Upper lobe of right lung (tissue), 1 donor: Measurements from ENCODE around the gene TIMP3. TPM values are rescaled to one million over a fixed set of nuclear protein-coding genes. Genes with fewer than 3 reads are reported as not detected.

Experiments used
- ATAC-seq: fragments of 200-7000 bp; cut with Tn5 transposase; one replicate; pipeline ENCODE4 v1.9.1; 2020; ENCODE audit warnings: mild to moderate bottlenecking, moderate library complexity
- DNase-seq: peaks from one replicate; pipeline ENCODE4 v3.0.0-alpha.2; 2020
- H3K27ac ChIP-seq: fragments of 200-600 bp; one replicate; pipeline ENCODE4 v1.8.0; 2022
- H3K27me3 ChIP-seq: fragments of 200-600 bp; one replicate; pipeline ENCODE4 v1.8.0; 2022; ENCODE audit warnings: mild to moderate bottlenecking
- H3K36me3 ChIP-seq: fragments of 200-600 bp; one replicate; pipeline ENCODE4 v1.8.0; 2022
- H3K4me1 ChIP-seq: fragments of 200-600 bp; one replicate; pipeline ENCODE4 v1.8.0; 2022
- H3K4me3 ChIP-seq: fragments of 200-600 bp; one replicate; pipeline ENCODE4 v1.8.0; 2022; ENCODE audit warnings: mild to moderate bottlenecking
- H3K9me3 ChIP-seq: fragments of 200-600 bp; one replicate; pipeline ENCODE4 v1.8.0; 2022
- intact Hi-C: fragments of 100-400 bp; cut with DNase I; formaldehyde crosslinking; loops from one replicate; pipeline ENCODE4 v1.11.0; 2022
- total RNA-seq: library from RNA; stranded (reverse); fragmentation: NEBNext Ultra II Directional; extraction: Animal tissue kit (Norgen Biotek cat#: 25700); gene quantifications from one replicate; pipeline ENCODE4 v1.2.1, GENCODE V29; 2021
- TF ChIP-seq, protein P1 (sequence below): fragments of 200-600 bp; IDR thresholded peaks from one replicate; pipeline ENCODE4 v1.8.0; 2022; ENCODE audit warnings: antibody characterized with exemption
- donor health status: DM: no; HTN: yes; CAD: no; lungs with severe emphysema.

TIMP3 gene
- total RNA-seq, 1 donor from 2014 or later: 749 TPM

- peak overlapping the region; percentile 55 for H3K27ac ChIP-seq
- H3K36me3 ChIP-seq: peaks cover 68% of the 10 kb centered on the region
- TF ChIP-seq, protein P1, sequence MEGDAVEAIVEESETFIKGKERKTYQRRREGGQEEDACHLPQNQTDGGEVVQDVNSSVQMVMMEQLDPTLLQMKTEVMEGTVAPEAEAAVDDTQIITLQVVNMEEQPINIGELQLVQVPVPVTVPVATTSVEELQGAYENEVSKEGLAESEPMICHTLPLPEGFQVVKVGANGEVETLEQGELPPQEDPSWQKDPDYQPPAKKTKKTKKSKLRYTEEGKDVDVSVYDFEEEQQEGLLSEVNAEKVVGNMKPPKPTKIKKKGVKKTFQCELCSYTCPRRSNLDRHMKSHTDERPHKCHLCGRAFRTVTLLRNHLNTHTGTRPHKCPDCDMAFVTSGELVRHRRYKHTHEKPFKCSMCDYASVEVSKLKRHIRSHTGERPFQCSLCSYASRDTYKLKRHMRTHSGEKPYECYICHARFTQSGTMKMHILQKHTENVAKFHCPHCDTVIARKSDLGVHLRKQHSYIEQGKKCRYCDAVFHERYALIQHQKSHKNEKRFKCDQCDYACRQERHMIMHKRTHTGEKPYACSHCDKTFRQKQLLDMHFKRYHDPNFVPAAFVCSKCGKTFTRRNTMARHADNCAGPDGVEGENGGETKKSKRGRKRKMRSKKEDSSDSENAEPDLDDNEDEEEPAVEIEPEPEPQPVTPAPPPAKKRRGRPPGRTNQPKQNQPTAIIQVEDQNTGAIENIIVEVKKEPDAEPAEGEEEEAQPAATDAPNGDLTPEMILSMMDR: no peak
- H3K9me3 ChIP-seq: no peaks in the 10 kb centered on the region
- H3K27me3 ChIP-seq: no peaks in the 10 kb centered on the region
- no peak overlapping the region for H3K4me3 ChIP-seq
- DNase-seq: no peak
- no peak for ATAC-seq
- H3K4me1 ChIP-seq: peaks cover 81% of the 10 kb centered on the region
- intact Hi-C loops: no loop called here
These were observed 29.5 kb downstream of the TIMP3 start for GRCh38 chr22:32830957-32831356.

DNA sequence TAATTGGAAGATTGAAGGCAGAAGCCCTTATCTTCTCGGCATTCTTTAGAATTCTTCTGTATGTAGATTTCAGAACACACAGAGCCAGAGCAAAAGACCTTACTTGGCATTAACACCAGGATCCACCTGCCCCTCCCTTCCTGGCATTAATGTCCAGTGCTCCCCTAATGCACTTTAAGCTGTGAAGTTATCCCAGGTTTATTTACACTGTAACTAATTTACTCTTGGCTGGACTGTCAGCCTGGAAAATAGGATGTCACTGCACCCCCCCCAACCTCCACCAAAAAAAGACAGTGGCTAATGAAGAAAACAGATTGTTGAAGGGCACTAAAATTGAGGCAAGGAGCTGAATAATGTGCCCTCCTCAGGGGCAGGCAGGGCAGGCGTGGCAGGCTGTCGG, 30.1 kb downstream of the TIMP3 start:
- no peak for ATAC-seq
- intact Hi-C loops: no loop called here
- peaks cover 81% of the 10 kb centered on the region for H3K4me1 ChIP-seq

GRCh38 chr22:32832174-32832573, 30.7 kb downstream of the TIMP3 start:
- intact Hi-C loops: no loop called here
- H3K27ac ChIP-seq: peak overlapping the region; percentile 24
- no peaks in the 10 kb centered on the region for H3K27me3 ChIP-seq
- no peak overlapping the region for H3K4me3 ChIP-seq
- no peaks in the 10 kb centered on the region for H3K9me3 ChIP-seq
- peaks cover 81% of the 10 kb centered on the region for H3K4me1 ChIP-seq
- DNase-seq (no peak), ATAC-seq (no peak)
- TF ChIP-seq, protein P1: no peak
- peaks cover 72% of the 10 kb centered on the region for H3K36me3 ChIP-seq

More for the DNA sequence above, 30.1 kb downstream of the TIMP3 start:
- TF ChIP-seq, protein P1: no peak
- no peak for DNase-seq
- no peak overlapping the region for H3K4me3 ChIP-seq
- peak overlapping the region; percentile 55 for H3K27ac ChIP-seq
- H3K27me3 ChIP-seq: no peaks in the 10 kb centered on the region
- H3K36me3 ChIP-seq: peaks cover 70% of the 10 kb centered on the region
- no peaks in the 10 kb centered on the region for H3K9me3 ChIP-seq

DNA sequence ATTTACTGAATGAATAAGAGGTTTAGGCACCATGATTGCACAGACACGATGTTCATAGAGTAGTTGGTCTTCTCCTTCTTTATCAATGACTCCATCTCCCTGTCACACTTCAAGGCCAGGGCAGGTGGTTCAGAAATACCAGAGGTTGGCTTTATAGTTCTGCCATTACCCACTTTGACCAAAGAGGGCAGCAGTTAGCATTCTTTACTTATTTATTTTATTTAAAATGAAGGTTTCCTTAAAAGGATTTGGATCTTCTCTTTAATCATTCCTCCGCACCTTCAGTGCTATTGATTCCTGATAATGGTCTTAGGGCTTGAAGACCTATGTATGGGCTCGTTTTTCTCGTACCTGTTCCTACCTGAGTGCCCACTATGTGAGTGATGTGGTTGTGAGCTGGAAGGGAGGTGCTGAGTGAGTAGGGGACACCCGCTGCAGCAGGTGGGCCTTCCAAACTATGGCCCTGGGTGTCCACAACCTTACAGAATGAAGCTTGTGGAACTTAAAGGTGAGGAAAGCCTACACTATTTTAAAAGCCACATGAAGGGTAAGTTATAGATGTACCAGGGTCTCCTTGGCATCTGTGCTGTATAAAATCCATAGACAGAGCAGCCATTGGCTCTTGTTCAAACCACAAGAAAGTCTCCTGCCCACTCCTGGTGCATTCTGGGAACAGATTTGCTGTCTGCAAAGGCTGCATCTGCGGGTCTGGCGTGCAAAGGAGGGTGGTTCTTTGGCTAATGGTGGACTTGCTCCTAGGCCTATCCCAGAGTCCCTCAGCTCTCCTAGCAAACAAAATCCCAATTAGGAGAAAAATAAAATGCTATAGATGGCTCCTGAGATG, 35.0 kb downstream of the TIMP3 start:
- intact Hi-C loops: no loop called here
- DNase-seq (no peak), ATAC-seq (no peak)
- TF ChIP-seq, protein P1: peak; percentile 59
- Histone ChIP-seq H3K27ac (peak overlapping the region; percentile 51), H3K9me3 (no peaks in the 10 kb centered on the region), H3K36me3 (peaks cover 61% of the 10 kb centered on the region), H3K27me3 (no peaks in the 10 kb centered on the region), H3K4me1 (peaks cover 67% of the 10 kb centered on the region), H3K4me3 (no peak overlapping the region)

DNA sequence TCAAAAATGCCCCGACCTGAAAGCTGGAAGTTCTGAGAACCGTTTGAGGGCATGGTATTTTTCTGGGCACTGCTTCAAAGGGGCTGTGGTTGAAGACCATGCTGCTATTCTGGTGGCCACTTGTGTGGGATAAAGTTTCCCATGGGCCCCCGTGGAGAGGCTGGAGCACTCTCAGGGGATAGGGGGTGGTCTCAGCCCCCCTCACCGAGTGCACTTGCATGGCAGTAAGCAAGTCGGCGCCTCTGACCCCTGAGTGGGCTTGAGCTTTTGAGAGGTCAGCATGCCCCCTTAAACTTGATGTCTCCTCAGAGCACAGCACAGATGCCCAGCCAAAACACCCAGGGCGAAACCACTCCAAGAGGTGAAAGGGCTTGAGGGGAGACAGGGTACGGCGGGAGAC, 35.6 kb downstream of the TIMP3 start:
- peaks cover 60% of the 10 kb centered on the region for H3K36me3 ChIP-seq
- intact Hi-C loops: no loop called here
- H3K27me3 ChIP-seq: no peaks in the 10 kb centered on the region
- H3K4me1 ChIP-seq: peaks cover 66% of the 10 kb centered on the region
- TF ChIP-seq, protein P1: no peak
- H3K4me3 ChIP-seq: no peak overlapping the region
- DNase-seq (no peak), ATAC-seq (no peak)
- H3K9me3 ChIP-seq: no peaks in the 10 kb centered on the region
- H3K27ac ChIP-seq: no peak overlapping the region
